HG03558 (cell line): Measurements from ENCODE around the gene SLCO2B1.

Experiments used
- ATAC-seq: cut with Tn5 transposase; IDR thresholded peaks from one replicate; pipeline ENCODE4 v1.9.1; 2021; ENCODE audit warnings: moderate number of reproducible peaks; ENCODE audit not compliant: unreplicated experiment; ENCODE audit errors: extremely low read depth

SLCO2B1 gene

DNA sequence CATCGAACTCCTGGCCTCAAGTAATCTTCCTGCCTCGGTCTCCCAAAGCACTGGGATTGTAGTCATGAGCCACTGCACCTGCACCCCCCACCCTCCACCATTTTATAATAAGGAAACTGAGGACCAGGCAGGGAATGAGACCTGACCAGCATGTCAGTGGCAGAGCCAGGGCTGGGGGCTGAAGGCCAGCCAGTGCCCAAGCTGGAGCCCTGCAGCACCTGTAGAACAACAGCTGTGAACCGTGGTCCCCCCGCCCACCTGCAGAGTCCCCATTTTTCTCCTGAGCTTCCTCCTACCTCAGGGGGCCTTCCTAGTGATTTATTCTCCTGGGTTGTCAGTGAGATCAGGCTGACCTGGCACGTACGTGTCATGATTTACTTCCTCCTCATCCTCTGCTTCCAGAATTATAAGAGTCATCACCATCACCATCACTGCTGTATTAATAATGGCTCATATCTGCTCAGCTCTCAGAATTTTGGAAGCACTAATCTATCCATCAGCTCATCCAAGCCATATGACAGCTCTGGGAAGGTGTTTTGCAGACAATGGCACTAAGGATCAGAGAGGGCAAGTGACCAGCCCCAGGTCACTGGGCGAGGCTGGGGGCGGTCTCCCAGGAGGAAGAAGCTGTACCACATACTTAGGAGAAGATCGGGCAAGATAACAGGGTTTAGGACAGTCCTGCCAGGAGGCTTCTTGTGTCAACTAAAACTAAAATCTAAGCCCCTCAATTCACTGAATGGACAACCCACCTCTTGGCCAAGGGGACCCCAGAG, 5.5 kb upstream of the SLCO2B1 start:
- ATAC-seq = no peak

DNA sequence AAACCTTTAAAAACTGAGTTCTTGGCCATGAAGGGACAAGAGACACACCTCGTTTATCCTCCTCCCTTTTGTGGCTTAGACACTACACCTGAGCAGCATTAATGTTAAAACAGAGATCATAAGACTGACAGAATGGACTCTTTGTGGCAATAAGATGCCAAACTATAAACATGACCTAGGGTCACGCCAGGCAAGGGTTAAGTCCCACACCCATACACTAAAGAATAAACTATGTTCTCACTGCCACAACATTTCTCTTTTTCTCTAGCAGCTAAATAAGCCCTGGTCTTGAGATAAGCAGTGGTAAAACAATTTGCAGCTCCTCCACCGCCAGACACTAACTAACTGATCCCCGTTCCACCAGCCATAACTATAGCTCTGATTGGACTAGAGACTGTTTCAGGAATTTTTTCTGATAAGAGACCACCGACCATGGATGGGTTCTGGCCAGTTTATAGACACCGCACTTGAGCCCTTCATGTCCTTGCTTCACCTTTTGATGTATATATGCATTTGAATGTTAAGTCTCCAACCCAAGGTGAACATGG, 4.9 kb upstream of the SLCO2B1 start:
- ATAC-seq = no peak

DNA sequence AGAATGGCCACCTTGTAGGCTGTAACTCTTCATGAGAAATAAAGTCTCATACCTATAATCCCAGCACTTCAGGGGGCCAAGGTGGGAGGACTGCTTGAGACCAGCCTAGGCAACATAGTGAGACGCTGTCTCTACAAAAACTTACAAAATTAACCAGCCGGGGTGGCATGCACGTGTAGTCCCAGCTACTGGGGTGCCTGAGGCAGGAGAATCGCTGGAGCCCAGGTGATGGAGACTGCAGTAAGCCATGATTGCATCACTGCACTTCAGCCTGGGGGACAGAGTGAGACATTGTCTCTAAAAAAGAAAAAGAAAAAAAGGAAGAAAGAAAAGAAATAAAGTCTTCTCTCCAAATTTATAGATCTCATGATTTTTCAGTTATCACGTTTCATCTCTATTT, 4.2 kb upstream of the SLCO2B1 start:
- ATAC-seq = no peak

DNA sequence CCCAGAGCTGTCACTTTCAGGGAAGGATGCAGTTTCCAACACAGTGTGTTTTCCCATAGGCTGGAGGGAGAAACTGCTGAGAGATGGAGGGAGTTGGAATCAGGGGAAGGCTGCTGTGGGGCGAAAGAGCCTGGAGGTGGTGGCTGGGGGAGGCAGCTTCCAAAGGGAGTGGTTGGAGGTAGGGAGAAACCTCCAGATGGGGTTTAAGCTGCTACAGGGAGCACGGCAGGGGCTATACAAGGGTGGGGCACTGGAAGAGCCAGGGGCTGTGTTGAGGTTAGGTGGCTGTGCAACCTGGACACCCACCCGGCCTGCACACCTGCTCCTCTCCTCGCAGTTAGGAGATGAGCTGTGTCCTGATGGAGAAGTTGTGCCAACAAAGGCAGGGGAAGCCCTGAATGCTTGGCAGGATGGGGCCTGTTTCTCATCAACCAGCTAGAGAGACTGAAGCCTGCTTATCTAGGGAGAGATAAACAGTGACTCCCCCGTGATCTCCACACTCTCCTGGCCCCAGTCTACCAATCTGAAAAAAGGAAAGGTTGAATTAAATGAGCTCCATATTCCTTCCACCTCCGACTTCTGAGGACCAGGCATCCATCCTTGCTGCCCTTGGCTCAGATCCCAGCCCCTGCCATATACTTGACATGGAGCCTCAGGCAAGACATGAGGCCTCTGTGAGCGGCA, 3.6 kb upstream of the SLCO2B1 start:
- no peak for ATAC-seq

DNA sequence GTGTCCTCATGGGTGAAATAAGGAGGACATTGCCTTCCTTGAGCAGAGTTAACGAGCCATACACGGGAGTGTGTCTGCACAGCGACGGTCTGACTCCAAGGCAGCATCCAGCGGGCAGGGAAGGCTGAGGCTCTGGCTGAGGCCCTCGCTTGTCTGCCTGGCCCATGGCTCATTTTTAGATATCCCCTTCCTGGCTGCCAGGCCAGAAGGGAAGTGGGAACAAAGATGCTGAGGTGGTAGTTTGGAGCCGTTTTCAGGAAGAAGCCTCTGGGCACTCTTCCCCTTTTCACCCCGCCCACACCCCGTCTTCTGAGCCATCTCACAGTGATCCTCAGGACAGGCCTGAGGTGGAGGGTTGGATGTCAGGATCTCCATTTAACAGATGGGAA, 3.0 kb upstream of the SLCO2B1 start:
- ATAC-seq = no peak

DNA sequence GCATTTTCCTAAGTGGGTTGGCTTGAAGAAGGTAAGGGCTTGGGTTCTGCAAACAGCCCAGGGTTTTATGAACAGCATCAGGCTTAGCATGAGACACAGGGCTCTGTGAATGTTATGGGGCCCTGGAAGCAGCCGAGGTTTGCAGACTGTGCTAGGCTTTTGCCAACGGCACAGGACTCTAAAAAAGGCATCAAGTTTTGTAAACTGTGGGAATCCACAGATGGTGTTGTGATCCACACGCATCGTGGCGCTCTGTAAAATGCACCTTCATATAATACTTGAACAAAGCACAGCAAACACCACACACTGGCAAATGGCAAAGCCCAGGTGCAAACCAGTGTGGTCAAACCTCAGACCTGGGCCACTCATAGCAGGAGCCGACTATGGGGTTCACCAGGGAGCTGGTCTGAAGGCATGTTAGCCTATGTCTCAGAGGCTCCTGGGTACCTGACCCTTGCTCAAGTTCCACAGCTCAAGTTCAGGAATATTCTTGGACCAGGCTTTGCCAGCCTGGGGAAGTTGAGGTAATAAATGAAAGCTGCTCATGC, 2.4 kb upstream of the SLCO2B1 start:
- no peak for ATAC-seq

DNA sequence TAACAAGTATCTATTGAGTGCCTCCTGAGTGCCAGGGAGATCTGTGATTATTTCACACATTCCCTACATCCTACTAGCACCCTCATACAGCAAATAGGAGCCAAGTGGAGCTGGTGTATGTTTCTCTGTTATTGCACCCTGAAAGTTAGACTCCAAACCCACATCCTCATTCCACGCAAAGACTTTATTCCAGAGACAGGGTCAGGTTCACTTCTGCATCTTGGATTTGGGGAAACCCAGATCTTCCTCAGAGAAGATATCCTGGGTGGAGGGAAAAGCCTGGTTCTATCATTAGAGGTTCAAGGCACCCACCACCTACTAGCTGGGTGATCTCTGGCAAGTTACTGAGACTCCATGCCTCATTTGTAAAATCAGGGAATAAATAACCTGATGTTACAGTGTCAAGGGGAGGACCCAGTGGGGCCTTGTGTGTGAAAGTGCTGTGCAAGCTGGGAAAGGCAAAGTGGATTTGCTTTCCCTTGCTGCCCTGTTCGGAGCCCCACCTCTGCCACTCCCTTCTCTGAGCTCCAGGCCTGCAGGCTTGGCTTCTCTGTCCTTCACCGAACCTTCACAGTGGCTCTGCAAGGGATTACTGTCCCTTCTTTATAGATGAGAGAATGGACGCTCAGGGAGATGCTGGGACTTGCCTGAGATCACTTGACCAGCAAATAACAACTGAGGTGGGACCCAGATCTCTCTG, 991 bp upstream of the SLCO2B1 start:
- no peak for ATAC-seq

DNA sequence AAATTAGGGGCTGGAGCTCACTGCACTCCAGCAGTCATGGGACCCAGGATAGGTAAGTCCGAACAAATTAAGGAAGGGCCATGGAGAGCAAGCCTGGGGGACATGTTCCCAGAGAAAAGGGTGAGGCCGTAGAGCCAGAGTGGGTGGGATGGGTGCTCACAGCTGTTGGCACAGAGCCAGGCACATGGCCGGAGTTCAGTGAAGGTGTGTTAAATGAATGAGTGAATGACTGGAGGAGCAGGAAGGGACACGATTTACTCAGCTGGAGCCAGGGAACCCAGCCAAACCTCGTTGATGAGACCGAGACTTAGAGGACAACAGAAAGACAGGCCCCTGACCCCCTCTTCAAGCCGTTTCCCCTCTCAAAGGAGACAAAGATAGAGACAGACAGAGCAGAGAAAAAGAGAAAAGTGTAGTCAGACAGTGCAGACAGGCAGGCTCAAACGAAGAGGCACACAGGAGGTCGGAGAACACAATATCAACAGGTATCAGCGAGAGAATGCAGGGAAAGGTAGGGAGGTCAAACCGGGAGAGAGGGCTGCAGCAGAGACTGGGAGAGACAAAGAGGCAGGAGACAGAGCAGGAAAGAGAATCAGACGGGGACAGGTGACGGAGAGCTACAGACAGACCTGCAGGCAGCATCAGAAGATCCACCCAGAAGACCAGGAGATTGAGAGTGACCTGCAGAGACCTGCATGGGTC, 590 bp downstream of the SLCO2B1 start:
- ATAC-seq = no peak

DNA sequence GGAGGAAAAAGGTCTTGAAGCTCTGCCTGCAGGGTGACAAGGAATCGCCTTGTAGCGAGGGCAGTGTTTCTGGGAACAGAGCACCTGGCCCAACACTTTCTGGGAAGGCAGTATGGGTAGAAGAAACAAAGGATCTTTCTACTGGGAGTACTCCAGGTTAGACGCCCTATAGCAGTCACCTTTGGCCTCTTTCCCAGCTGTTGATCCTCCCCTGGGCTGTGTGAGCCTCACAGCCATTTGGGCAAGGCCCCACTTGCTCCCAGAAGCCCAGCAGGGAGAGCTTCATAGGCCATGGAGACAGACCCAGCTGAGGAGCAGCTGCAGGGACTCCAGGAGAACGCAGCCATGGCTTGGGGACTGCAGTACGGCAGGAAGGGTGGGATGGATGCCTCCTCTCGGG, 1.2 kb downstream of the SLCO2B1 start:
- no peak for ATAC-seq

DNA sequence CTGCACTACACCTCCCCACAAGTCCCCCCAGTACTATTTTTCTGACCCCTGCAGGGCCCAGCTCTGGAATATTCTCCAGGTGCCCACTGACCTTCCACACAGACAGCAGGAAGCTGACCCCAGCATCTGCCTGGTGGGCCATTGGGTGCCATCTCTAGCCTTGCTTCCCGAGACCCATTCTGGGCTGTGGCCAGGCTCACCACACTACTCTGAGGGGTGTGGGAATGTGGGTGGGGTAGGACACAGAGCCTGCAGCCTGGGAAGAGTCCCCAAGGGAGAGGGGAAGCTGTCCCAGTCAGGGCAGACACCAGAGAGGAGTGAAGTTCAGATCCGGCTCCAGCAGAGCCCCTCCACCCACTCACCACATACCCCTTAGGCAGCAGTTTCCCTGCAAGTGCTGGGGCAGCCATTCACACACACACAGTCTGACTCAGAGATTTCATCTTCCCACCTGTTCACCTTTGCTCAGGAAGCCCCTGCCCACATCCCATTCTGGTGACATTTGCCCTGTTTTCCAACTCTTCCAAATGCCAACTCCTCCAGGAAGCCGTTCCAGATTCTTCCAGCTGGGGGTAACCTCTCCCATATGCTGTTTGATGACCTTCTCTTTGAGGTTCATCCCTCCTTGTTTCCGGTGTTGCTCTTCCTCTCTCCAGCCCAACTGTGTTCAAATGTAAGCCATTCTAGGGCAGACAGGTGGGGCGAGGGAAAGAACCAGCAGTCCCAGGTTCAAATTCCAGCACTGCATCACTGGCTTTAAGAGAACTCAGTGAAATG, 1.9 kb downstream of the SLCO2B1 start:
- no peak for ATAC-seq

DNA sequence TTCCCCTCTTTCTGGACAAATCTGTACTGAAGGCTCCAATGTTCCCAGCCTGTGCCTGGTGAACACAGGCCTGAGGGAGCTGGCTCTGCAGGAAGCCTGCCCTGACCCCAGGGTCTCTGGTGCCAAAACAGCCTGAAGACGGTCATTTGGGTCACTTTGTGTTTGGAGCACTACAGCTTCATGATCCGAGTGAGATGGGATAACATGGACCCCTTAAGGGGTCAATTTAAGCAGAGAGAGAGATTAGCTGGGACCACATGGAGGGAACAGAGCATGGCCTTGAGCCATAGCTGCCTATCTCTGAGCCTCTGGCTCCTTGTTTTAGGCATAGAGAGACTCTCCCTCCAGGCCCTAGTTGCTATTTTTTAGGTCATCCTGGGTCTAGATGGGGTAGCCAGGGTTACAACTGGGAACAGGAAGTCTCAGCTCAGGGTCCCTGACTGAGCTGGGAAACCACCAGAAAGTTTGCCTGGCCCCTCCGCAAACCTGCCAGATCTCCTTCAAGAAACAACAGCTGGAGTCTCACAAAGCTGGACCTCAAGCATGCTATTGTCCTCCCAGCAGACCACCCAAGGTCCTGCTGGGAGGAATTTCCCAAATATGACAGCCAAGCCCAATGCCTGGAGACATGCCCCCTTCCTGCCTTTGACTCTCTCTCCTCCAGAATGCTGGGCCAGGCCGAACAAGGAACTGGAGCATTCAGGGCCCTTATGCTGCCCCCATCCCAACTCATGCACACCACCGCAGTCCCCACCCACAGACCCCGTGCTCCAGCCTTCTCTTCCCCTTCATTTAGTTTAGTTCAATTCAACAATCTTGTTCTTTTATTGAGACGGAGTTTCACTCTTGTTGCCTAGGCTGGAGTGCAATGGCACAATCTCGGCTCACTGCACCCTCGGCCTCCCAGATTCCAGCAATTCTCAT, 4.0 kb downstream of the SLCO2B1 start:
- no peak for ATAC-seq

DNA sequence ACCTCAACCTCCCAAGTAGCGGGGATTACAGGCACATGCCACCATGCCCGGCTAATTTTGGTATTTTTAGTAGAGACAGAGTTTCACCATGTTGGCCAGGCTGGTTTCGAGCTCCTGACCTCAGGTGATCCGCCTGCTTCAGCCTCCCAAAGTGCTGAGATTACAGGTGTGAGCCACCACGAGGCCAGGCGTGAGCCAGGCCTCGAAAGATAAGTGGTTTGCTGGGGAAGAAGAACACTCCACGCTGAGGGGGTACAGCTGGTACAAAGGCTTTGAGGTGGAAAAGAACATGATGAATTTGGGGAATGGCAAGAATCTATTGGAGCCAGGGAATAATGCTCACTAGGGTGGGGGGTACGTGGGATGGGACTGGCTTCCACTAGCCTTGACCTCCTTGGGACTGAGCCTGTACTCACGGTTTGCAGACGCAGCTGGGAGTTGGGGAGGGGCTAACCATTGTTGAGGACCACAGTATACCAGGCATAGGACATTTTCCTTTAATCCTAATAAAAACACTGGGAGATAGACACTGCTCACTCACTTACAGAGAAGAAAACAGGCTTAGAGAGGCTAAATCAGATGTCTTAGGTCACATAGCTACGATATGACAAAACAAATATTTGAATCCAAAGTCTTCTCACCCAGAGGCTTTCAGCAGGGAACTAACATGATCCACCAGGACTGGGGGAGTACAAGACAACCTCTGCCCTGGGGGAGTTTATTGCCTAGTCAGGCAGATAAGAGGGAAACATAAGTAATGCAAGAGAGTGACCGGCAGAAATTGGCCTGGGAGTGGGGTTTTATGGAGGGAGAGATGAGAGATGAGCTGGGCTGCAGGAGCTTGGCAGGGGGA, 4.9 kb downstream of the SLCO2B1 start:
- no peak for ATAC-seq

DNA sequence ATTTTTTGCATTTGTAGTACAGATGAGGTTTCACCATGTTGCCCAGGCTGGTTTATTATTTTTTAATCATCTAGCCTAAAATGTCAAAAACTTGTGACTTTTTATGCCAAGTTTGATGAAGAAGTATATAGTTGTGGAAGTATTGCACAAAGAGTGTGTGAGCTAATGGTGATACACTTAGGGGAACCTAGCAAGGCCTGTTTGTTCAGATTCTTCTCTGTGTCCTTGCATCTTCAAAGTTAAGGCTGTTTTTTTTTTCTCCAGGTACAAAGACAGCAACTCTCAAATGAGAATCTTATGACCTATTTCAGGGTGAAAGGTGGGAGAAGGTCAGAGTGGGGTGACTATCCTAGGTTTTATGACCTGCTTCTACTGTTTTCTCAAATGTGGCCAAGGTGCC, 7.3 kb downstream of the SLCO2B1 start:
- ATAC-seq = no peak

DNA sequence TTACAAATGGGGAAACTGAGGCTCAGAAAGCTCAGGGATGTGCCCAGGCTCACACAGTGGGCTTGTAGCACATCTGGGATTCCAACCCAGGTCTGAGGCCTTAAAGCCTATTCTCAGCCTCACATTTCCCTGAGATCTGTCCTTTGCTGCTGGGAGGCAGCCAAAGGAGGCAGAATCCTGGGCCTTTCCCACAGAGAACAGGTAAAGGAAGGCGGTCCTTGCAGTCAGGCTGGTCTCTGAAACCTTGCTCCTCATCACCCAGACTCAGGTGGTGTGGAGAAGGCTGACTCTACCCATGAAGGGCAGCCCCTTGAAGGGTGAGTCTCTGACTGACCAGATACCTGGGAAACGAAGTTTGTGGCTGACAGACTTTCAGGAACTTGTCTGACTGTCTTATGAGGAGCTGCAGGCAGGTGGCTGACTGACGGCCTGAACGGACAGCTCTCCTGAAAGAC, 7.8 kb downstream of the SLCO2B1 start:
- ATAC-seq = no peak

DNA sequence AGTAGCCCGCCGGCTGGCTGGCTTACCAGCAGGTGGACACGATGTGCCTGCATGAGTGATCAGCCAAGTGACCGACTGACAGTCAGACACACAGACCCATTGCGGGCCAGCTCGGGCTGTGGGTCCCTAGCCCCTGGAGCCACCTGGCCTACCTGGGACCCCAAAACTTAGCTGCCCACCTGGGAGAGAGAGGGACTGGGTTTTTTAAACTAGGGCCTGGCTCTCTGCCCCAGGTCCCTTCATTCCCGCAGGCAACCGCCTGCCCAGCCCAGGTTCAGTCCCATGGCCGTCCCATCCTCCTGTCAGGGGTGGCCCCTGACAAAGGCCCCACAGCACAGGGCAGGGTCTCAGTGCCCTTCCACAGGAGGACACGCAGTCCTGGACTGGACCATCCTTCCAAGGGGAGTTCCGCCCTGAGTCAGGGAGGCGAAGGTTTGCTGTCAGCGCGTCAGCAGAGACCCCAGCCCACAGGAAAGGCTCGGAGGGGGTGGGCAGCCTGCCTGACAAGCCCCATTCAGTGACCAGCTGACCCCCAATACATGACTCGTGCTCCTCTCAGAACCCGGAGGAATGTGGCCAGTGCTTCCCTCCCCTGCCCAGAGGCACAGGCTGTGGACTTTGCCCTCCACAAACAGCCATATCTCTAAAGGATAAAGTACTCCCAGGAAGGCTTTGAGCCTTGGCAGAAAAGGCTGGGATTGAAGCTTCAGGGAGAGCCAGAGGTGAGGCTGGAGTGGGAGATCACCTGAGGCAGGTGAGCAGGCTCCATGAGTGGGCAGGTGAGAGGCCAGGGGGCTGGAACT, 8.4 kb downstream of the SLCO2B1 start:
- ATAC-seq = no peak

DNA sequence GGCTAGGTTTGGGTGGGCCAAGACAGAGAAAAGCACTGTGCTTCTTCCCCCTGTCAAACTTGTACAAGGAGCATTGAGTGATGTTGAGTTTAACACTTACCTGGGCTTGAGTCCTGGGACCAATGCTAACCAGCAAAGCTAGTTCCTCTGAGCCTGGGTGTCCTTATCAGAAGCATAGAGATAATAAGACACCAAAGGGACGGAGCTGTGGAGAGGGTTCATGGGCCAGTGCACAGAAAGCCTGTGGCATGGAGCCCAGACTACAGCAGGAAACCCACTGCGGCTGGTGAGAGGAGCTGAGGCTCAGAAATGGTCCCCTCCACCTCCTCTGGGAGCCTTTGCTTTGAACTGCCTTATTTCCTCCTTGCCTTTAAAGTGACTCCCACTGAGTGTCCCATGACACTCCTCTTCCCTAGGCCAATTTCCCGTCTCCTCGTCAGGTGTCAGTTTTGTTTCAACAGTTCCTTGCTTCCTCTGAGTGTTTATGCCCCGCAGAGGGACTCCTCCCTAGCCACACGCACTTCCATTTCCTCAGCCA, 9.4 kb downstream of the SLCO2B1 start:
- no peak for ATAC-seq
